Thyroid gland (tissue), 4 donors: ENCODE results near the gene LRMDA. TPM values are rescaled to one million over a fixed set of nuclear protein-coding genes. Genes with fewer than 3 reads are reported as not detected.

ENCODE experiments used
- DNase-seq, 2 donors: peaks; one replicate each; pipeline ENCODE4 v3.0.0-alpha.2; 2019
- H3K27ac ChIP-seq, 3 donors: fragments of 200-600 bp; sonication (generic); 1 replicate in 2 of 3; 2 replicates in 1 of 3; pipeline ENCODE4 v1.5.1; 2016 to 2019; ENCODE audit warnings: mild to moderate bottlenecking in 1 of 3, moderate library complexity in 1 of 3
- H3K27me3 ChIP-seq: fragments of 200-600 bp; sonication (generic); one replicate; pipeline ENCODE4 v1.5.1; 2019
- H3K36me3 ChIP-seq, 2 donors: fragments of 200-600 bp; sonication (generic); one replicate each; pipeline ENCODE4 v1.5.1; 2016 to 2019
- H3K4me1 ChIP-seq, 2 donors: fragments of 200-600 bp; sonication (generic); one replicate each; pipeline ENCODE4 v1.5.1; 2017 to 2019
- H3K4me3 ChIP-seq, 3 donors: fragments of 200-600 bp; sonication (generic); replicated peaks in 1 of 3; 1 replicate in 2 of 3; 2 replicates in 1 of 3; pipeline ENCODE4 v1.5.1; 2016; ENCODE audit warnings: mild to moderate bottlenecking in 1 of 3
- H3K9me3 ChIP-seq: fragments of 200-600 bp; sonication (generic); one replicate; pipeline ENCODE4 v1.5.1; 2017
- CTCF ChIP-seq, 6 experiments: fragments of 200-600 bp in 3 of 6; fragments of 450-650 bp in 3 of 6; sonication (generic) in 3 of 6; IDR thresholded peaks; one replicate each; pipeline ENCODE4 v1.5.1; 2016 to 2019; ENCODE audit warnings: antibody characterized with exemption in 6 of 6, mild to moderate bottlenecking in 2 of 6, inconsistent platforms in 1 of 6, moderate library complexity in 1 of 6
- POLR2A ChIP-seq, 2 donors: fragments of 450-650 bp; IDR thresholded peaks; one replicate each; pipeline ENCODE4 v1.6.1; 2017; ENCODE audit warnings: antibody characterized with exemption in 2 of 2, mild to moderate bottlenecking in 2 of 2, moderate library complexity in 1 of 2
- WGBS, 2 donors: methylation state at CpG; one replicate each; pipeline ENCODE4 v1.1.5; 2017; 5-methylcytosine and 5-hydroxymethylcytosine counted together
- intact Hi-C: fragments of 100-400 bp; cut with DNase I; formaldehyde crosslinking; loops from one replicate; pipeline ENCODE4 v1.15.1; 2023
- total RNA-seq, 4 donors: library from RNA; depleted of rRNA; stranded (reverse); fragments of >200 nt; gene quantifications; one replicate each; pipeline ENCODE4 v1.2.3, GENCODE V29; 2016

The LRMDA gene
- total RNA-seq, 4 donors from 2014 or later: 16.5 to 31.7 (median 23.2) TPM

DNA sequence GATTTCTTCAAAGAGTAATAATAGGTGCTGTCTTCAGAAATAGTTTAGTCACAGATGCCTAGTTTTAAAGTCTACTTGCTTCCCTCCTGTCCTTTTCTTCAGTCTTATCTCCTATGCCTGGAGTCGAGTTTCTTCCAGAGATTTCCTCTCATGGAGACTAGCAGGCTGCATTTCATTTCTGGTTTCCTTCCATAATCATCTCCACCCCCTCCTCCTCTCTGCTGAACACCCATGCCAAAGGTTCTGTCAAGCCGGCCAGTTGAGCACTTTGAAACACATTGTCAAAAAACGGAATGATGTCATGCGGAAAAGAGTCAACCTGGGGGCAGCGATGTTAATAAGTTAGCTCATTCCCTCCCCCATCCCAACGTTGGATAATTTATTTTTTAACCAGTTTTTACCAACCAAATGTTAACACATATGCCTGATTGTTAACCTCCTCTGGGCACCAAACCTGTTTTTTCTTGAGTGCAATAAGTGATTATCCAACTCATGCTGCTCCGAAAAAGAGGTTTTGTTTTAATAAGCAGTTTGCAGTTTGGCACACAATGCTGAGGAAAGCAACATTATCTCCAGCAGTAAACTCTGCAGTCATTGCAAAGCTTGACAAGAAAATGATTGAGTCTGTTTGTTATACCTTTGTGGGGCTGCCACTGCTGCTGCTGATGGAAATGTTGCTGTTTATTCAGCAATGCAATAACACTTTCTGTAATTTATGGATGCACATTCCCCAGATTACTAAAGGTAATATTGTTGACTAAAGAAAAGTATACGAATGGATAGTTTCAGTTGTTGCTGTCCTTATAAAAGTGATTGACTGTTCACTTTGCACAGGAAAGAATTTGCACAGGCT is 161.6 kb downstream of the LRMDA start:
- peaks cover 23 to 28% of the 10 kb centered on the region in 2 donors for H3K4me1 ChIP-seq
- H3K36me3 ChIP-seq: no peaks in the 10 kb centered on the region
- H3K27ac ChIP-seq: peak overlapping the region in 2 of 3 donors; percentile 18 to 54
- intact Hi-C loops: no loop called here
- TF ChIP-seq POLR2A (IDR thresholded peaks at IDR 0.05) (no peak), CTCF (IDR thresholded peaks at IDR 0.05) (no peak)
- DNase-seq: peak; percentile 51 to 53
- H3K4me3 ChIP-seq: no peak overlapping the region
- no peaks in the 10 kb centered on the region for H3K27me3 ChIP-seq
- no peaks in the 10 kb centered on the region for H3K9me3 ChIP-seq
- WGBS, 2 donors: 21% methylated on average over 8 of the region's 8 CpGs

DNA sequence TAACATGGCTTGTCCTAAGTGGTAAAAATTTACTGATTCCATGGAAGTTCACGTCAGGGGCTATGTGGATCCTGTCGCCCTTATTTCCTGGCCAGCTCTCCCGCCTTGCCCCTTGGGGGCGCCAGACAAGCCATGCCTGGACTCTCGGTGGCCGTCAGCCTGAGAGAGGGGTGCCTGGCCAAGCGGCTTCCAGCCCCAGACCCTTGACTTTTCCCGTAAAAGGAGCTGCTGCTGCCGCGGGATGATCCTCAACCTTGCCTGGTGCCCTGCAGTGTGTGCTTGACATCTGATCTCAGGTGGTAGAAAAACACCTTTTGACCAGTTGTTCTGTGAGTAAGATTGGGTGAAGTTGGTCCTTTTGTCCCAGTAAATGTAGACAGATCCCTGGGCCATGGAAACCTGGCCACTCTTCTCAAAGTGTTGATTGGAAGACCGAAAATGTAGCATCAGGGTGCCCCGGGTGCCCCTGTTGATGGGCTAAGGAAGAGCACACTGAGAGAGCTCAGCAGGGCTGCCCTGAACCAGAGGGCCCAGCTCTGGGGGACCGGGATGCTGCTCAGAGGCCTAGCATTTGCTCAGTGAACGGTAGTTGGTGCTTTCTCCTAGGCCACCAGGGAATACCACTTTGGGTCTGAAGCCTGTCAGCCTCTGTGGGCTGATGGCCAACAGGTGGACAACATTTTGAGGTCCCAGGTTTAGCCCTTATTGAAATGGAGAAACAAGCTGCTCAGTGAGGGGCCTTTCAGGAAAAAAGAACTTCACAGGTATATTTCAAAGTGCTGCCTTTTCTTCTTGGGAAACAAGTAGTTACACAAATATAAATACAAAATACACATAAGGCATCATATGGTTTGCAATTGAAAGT is 162.5 kb downstream of the LRMDA start:
- Histone ChIP-seq H3K4me1 (peaks cover 20 to 26% of the 10 kb centered on the region in 2 donors), H3K4me3 (no peak overlapping the region), H3K36me3 (no peaks in the 10 kb centered on the region), H3K27ac (peak overlapping the region in 1 of 3 donors; percentile 25), H3K9me3 (no peaks in the 10 kb centered on the region), H3K27me3 (no peaks in the 10 kb centered on the region)
- TF ChIP-seq POLR2A (IDR thresholded peaks at IDR 0.05): no peak
- TF ChIP-seq CTCF (IDR thresholded peaks at IDR 0.05): no peak
- intact Hi-C loops: no loop called here
- DNase-seq: no peak
- 79 to 89% methylated on average over 13 to 14 of the region's 14 CpGs for WGBS, 2 donors

- intact Hi-C loops: no loop called here
- TF ChIP-seq CTCF (IDR thresholded peaks at IDR 0.05): no peak
- TF ChIP-seq POLR2A (IDR thresholded peaks at IDR 0.05): no peak
- peaks cover 19 to 38% of the 10 kb centered on the region in 2 donors for H3K4me1 ChIP-seq
- no peak overlapping the region for H3K27ac ChIP-seq
- 84 to 88% methylated on average over 6 of the region's 6 CpGs for WGBS, 2 donors
- H3K36me3 ChIP-seq: no peaks in the 10 kb centered on the region
- no peak overlapping the region for H3K4me3 ChIP-seq
- no peaks in the 10 kb centered on the region for H3K9me3 ChIP-seq
- no peaks in the 10 kb centered on the region for H3K27me3 ChIP-seq
- DNase-seq: no peak
Observed at GRCh38 chr10:75596930-75597620, 165.7 kb downstream of the LRMDA start.

- 93 to 96% methylated on average over 15 of the region's 15 CpGs for WGBS, 2 donors
- DNase-seq: no peak
- Histone ChIP-seq H3K9me3 (no peaks in the 10 kb centered on the region), H3K27ac (no peak overlapping the region), H3K4me1 (peaks cover 18 to 30% of the 10 kb centered on the region in 2 donors), H3K27me3 (no peaks in the 10 kb centered on the region), H3K36me3 (no peaks in the 10 kb centered on the region), H3K4me3 (no peak overlapping the region)
- TF ChIP-seq CTCF (IDR thresholded peaks at IDR 0.05) (no peak), POLR2A (IDR thresholded peaks at IDR 0.05) (no peak)
- intact Hi-C loops: no loop called here
Observed at GRCh38 chr10:75597773-75598440, 166.5 kb downstream of the LRMDA start.
